B cell (primary cell): ENCODE results near the gene NTSR2. TPM values are rescaled to one million over a fixed set of nuclear protein-coding genes. Genes with fewer than 3 reads are reported as not detected.

Experiments used
- ATAC-seq: fragments of 200-7000 bp; cut with Tn5 transposase; one replicate; pipeline ENCODE4 v1.10.0; 2021; ENCODE audit warnings: low read depth, mild to moderate bottlenecking, moderate number of reproducible peaks, moderate library complexity
- CTCF ChIA-PET: fragments of 350-600 bp; sonication (Branson Sonifier 250); formaldehyde crosslinking; loops from one replicate; lab custom pipeline; 2021; ENCODE audit warnings: antibody characterized with exemption, inconsistent platforms; lab: Charles Lee
- POLR2A ChIA-PET: fragments of 350-600 bp; sonication (Branson Sonifier 250); formaldehyde crosslinking; loops from one replicate; lab custom pipeline; 2021; ENCODE audit warnings: antibody characterized with exemption; lab: Charles Lee
- DNase-seq: peaks from one replicate; pipeline ENCODE4 v3.0.0; 2013
- H2AFZ ChIP-seq: 2 replicates; pipeline ENCODE4 v1.6.1; 2012; ENCODE audit warnings: mild to moderate bottlenecking, low read depth, low read length; ENCODE audit not compliant: insufficient read depth, poor library complexity, severe bottlenecking
- H3K27ac ChIP-seq, 2 donors: 1 replicate in 1 of 2; 2 replicates in 1 of 2; pipeline ENCODE4 v1.5.1; 2012 to 2013; ENCODE audit warnings: low read length in 2 of 2, mild to moderate bottlenecking in 2 of 2, moderate library complexity in 1 of 2
- H3K27me3 ChIP-seq, 4 experiments: fragments of 200-600 bp in 1 of 4; sonication (generic) in 1 of 4; replicated peaks in 1 of 4; 1 replicate in 2 of 4; 2 replicates in 2 of 4; pipeline versions ENCODE4 v1.6.1 to v1.7.0; 2013 to 2016; ENCODE audit warnings: low read length in 3 of 4, mild to moderate bottlenecking in 2 of 4, mixed read lengths in 1 of 4, moderate library complexity in 1 of 4; ENCODE audit not compliant: insufficient read depth in 4 of 4, control insufficient read depth in 3 of 4; ENCODE audit errors: control extremely low read depth in 1 of 4
- H3K36me3 ChIP-seq, 2 experiments: replicated peaks in 1 of 2; 1 replicate in 1 of 2; 2 replicates in 1 of 2; pipeline versions ENCODE4 v1.6.1 to v1.7.1; 2013; ENCODE audit warnings: low read length in 1 of 2; ENCODE audit not compliant: insufficient read depth in 2 of 2, control insufficient read depth in 1 of 2; ENCODE audit errors: control extremely low read depth in 1 of 2, extremely low read depth in 1 of 2
- H3K4me1 ChIP-seq, 2 donors: fragments of 200-600 bp in 1 of 2; sonication (generic) in 1 of 2; 1 replicate in 1 of 2; 2 replicates in 1 of 2; pipeline versions ENCODE4 v1.5.1 to v1.6.1; 2013 to 2017; ENCODE audit warnings: low read length in 2 of 2; ENCODE audit not compliant: control insufficient read depth in 2 of 2, insufficient read depth in 2 of 2
- H3K4me2 ChIP-seq: replicated peaks from 2 replicates; pipeline ENCODE3; 2012; ENCODE audit warnings: mild to moderate bottlenecking, low read depth, low read length; ENCODE audit not compliant: poor library complexity, severe bottlenecking
- H3K4me3 ChIP-seq, 5 experiments: fragments of 200-600 bp in 1 of 5; sonication (generic) in 1 of 5; 1 replicate in 3 of 5; 2 replicates in 2 of 5; pipeline versions ENCODE4 v1.5.1 to v1.7.0; 2011 to 2016; ENCODE audit warnings: low read length in 4 of 5, mild to moderate bottlenecking in 4 of 5, low read depth in 2 of 5, control low read depth in 1 of 5, moderate library complexity in 1 of 5; ENCODE audit not compliant: insufficient read depth in 1 of 5; ENCODE audit errors: control extremely low read depth in 1 of 5, extremely low read depth in 1 of 5
- H3K79me2 ChIP-seq: fragments of 200-600 bp; sonication (generic); one replicate; pipeline ENCODE4 v1.6.0; 2016; ENCODE audit warnings: low read length; ENCODE audit not compliant: control insufficient read depth, insufficient read depth
- H3K9ac ChIP-seq: fragments of 200-600 bp; sonication (generic); 2 replicates; pipeline ENCODE4 v1.6.1; 2017; ENCODE audit warnings: mild to moderate bottlenecking, low read length, moderate library complexity
- H3K9me3 ChIP-seq, 3 donors: one replicate each; pipeline versions ENCODE4 v1.6.1 to v1.7.1; 2013; ENCODE audit warnings: low read length in 2 of 3; ENCODE audit not compliant: control insufficient read depth in 2 of 3, insufficient read depth in 1 of 3; ENCODE audit errors: control extremely low read depth in 1 of 3
- H4K20me1 ChIP-seq: 2 replicates; pipeline ENCODE4 v1.6.0; 2012; ENCODE audit warnings: mild to moderate bottlenecking, low read length; ENCODE audit not compliant: insufficient read depth, control insufficient read depth, poor library complexity, severe bottlenecking
- H3K27ac Mint-ChIP-seq: one replicate; pipeline ENCODE4 v1.8.0; 2021; ENCODE audit warnings: mixed read lengths
- H3K27me3 Mint-ChIP-seq: one replicate; pipeline ENCODE4 v1.8.0; 2021; ENCODE audit warnings: mixed read lengths
- H3K4me1 Mint-ChIP-seq: one replicate; pipeline ENCODE4 v1.8.0; 2021; ENCODE audit warnings: mixed read lengths
- H3K4me3 Mint-ChIP-seq: one replicate; pipeline ENCODE4 v1.8.0; 2021; ENCODE audit warnings: mixed read lengths
- H3K9me3 Mint-ChIP-seq: one replicate; pipeline ENCODE4 v1.8.0; 2022; ENCODE audit warnings: mixed read lengths; ENCODE audit not compliant: insufficient read depth
- CTCF ChIP-seq: fragments of 200-600 bp; IDR thresholded peaks from one replicate; pipeline ENCODE4 v1.8.0; 2022; ENCODE audit warnings: antibody characterized with exemption, mild to moderate bottlenecking
- EZH2 ChIP-seq: IDR thresholded peaks from 2 replicates; pipeline ENCODE4 v1.6.1; 2012; ENCODE audit warnings: borderline replicate concordance, low read depth, mild to moderate bottlenecking, moderate library complexity, low read length; ENCODE audit not compliant: insufficient read depth, poor library complexity, severe bottlenecking
- WGBS: methylation state at CpG from one replicate; pipeline ENCODE4 v1.1.5; 2013; ENCODE audit warnings: missing lambda C conversion rate; ENCODE audit not compliant: insufficient coverage; 5-methylcytosine and 5-hydroxymethylcytosine counted together
- intact Hi-C: fragments of 100-400 bp; cut with micrococcal nuclease; formaldehyde crosslinking; loops from one replicate; pipeline ENCODE4 v1.10.0; 2022
- polyA plus RNA-seq: library from polyadenylated mRNA; depleted of rRNA; stranded (reverse); fragments of >200 nt; gene quantifications from 2 replicates; pipeline ENCODE4 v1.2.3, GENCODE V29; 2012
- total RNA-seq, 2 donors: library from RNA; stranded (reverse); fragments of 120-200 nt in 1 of 2; gene quantifications; 1 replicate in 1 of 2; 2 replicates in 1 of 2; pipeline versions ENCODE4 v1.2.3 to v1.2.4, GENCODE V29; 2013 to 2022

The NTSR2 gene
- total and polyA plus RNA-seq, 2 donors (not counting 1 experiment from before 2014, with no cell fraction given) = not detected

- no peak overlapping the region for H3K9ac ChIP-seq
- POLR2A ChIA-PET = no interaction called here
- H3K4me2 ChIP-seq = no peak overlapping the region
- no peaks in the 10 kb centered on the region for H3K79me2 ChIP-seq
- no peak overlapping the region for H2AFZ ChIP-seq
- H4K20me1 ChIP-seq = no peaks in the 10 kb centered on the region
- no peak overlapping the region for H3K4me3 ChIP-seq
- ATAC-seq (no peak), DNase-seq (no peak)
- peaks cover 16 to 18% of the 10 kb centered on the region in 2 donors for H3K4me1 ChIP-seq
- no peaks in the 10 kb centered on the region for H3K9me3 Mint-ChIP-seq
- no peaks in the 10 kb centered on the region for H3K27me3 ChIP-seq
- H3K4me1 Mint-ChIP-seq = peaks cover 19% of the 10 kb centered on the region
- peaks cover 13% of the 10 kb centered on the region for H3K27me3 Mint-ChIP-seq
- no peak overlapping the region for H3K4me3 Mint-ChIP-seq
- CTCF ChIA-PET = no interaction called here
- no peak for TF ChIP-seq CTCF
- TF ChIP-seq EZH2 = no peak
- H3K36me3 ChIP-seq = no peaks in the 10 kb centered on the region
- no peak overlapping the region for H3K27ac ChIP-seq
- H3K27ac Mint-ChIP-seq = no peak overlapping the region
- 96% methylated on average over 3 of the region's 12 CpGs for WGBS
- intact Hi-C loops = no loop called here
- no peaks in the 10 kb centered on the region for H3K9me3 ChIP-seq
Observed at GRCh38 chr2:11715987-11716652, 46.1 kb upstream of the NTSR2 start.

GRCh38 chr2:11713815-11714214 is 43.8 kb upstream of the NTSR2 start:
- H3K27ac Mint-ChIP-seq = no peak overlapping the region
- no peak overlapping the region for H3K4me3 ChIP-seq

More at GRCh38 chr2:11713815-11714214, 43.8 kb upstream of the NTSR2 start:
- Histone ChIP-seq H2AFZ (no peak overlapping the region), H3K4me1 (peaks cover 8 to 9% of the 10 kb centered on the region in 2 donors), H4K20me1 (no peaks in the 10 kb centered on the region), H3K36me3 (no peaks in the 10 kb centered on the region), H3K9ac (no peak overlapping the region), H3K4me2 (no peak overlapping the region), H3K9me3 (no peaks in the 10 kb centered on the region), H3K27ac (no peak overlapping the region), H3K27me3 (no peaks in the 10 kb centered on the region), H3K79me2 (no peaks in the 10 kb centered on the region)
- no peak overlapping the region for H3K4me3 Mint-ChIP-seq
- H3K9me3 Mint-ChIP-seq = no peaks in the 10 kb centered on the region
- ChIA-PET POLR2A (no interaction called here), CTCF (interaction anchor here (1.5 kb wide), 1 partner anchor 66 kb away, joined by 3 read pairs; no protein-coding TSS in a partner anchor)
- intact Hi-C loops = no loop called here
- WGBS = 92% methylated on average over 6 of the region's 7 CpGs
- ATAC-seq = no peak
- TF ChIP-seq CTCF (no peak), EZH2 (no peak)
- no peak for DNase-seq
- no peaks in the 10 kb centered on the region for H3K27me3 Mint-ChIP-seq
- peaks cover 14% of the 10 kb centered on the region for H3K4me1 Mint-ChIP-seq
